Cardiac fibroblast (primary cell): Measurements from ENCODE around the gene FARS2.

Experiments
- DNase-seq, 2 donors: peaks; one replicate each; pipeline versions ENCODE4 v3.0.0 to v3.0.0-alpha.2; 2010; ENCODE audit warnings: low read depth in 2 of 2
- H3K4me3 ChIP-seq, 2 donors: replicated peaks in 1 of 2; 1 replicate in 1 of 2; 2 replicates in 1 of 2; pipeline ENCODE4 v1.5.1; 2011; ENCODE audit warnings: low read depth in 2 of 2, low read length in 2 of 2, mild to moderate bottlenecking in 2 of 2, moderate library complexity in 1 of 2
- TF ChIP-seq, protein P1 (sequence below): IDR thresholded peaks from one replicate; pipeline ENCODE4 v1.5.1; 2011; ENCODE audit warnings: low read depth, mild to moderate bottlenecking, low read length, inconsistent platforms

The FARS2 gene

DNA sequence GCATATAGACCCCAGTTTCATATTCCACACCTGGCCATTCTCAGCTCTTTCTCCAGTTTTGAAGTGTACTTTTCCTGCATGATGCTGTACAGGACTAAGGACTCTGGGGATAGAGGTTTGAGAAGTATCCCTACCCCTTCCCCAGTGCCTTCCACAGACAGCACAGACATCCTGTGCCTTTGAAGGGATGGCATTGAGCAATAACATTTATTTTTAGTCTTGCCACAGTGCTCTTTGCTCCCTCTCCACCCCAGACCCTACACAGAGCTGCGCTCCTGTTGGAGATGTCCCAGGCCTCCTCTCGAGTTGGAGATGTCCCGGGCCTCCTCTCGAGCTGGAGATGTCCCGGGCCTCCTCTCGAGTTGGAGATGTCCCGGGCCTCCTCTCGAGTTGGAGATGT, 275.8 kb downstream of the FARS2 start:
- TF ChIP-seq, protein P1, sequence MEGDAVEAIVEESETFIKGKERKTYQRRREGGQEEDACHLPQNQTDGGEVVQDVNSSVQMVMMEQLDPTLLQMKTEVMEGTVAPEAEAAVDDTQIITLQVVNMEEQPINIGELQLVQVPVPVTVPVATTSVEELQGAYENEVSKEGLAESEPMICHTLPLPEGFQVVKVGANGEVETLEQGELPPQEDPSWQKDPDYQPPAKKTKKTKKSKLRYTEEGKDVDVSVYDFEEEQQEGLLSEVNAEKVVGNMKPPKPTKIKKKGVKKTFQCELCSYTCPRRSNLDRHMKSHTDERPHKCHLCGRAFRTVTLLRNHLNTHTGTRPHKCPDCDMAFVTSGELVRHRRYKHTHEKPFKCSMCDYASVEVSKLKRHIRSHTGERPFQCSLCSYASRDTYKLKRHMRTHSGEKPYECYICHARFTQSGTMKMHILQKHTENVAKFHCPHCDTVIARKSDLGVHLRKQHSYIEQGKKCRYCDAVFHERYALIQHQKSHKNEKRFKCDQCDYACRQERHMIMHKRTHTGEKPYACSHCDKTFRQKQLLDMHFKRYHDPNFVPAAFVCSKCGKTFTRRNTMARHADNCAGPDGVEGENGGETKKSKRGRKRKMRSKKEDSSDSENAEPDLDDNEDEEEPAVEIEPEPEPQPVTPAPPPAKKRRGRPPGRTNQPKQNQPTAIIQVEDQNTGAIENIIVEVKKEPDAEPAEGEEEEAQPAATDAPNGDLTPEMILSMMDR: no peak
- no peak overlapping the region for H3K4me3 ChIP-seq
- no peak for DNase-seq

DNA sequence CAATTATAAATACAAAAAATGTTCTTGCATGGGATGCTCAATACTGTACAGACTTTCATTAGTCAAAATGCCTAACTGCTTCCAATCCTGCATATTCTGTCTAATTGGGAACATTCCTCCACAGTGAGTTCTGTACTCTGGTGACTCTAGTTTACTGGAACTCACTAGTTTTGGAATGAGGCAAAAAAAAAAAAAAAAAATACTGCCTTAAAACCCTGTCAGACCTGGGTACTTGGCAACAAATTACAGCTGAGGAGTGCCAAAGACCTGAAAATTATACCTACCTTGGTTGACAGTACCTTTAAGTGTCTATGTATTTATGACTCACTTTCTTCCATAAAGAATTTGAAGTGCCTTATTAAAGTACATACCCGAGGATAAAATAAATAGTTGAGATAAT, 276.7 kb downstream of the FARS2 start:
- DNase-seq: peak; percentile 28 to 49

DNA sequence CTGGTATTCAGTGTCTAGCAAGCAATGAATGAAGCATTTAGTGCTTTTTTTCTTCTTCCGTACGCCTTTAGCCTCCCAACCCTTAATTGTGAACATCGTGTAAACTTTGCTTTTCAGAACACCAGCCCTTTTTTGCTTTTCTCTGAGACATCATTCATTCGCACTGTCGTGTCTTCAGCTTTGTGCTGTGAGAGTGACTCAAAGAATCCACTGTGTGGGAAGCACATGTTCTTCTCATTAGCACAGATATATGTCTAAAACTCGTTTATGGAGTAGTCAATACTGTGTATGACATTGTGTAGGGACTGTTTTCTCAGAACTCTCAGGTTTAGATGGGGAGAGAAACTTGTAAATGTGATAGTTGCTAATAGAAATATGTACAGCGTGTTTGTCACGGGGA, 279.1 kb downstream of the FARS2 start:
- TF ChIP-seq, protein P1: no peak
- DNase-seq: no peak
- H3K4me3 ChIP-seq: no peak overlapping the region

More for the DNA sequence above, 276.7 kb downstream of the FARS2 start:
- TF ChIP-seq, protein P1: no peak
- H3K4me3 ChIP-seq: no peak overlapping the region

DNA sequence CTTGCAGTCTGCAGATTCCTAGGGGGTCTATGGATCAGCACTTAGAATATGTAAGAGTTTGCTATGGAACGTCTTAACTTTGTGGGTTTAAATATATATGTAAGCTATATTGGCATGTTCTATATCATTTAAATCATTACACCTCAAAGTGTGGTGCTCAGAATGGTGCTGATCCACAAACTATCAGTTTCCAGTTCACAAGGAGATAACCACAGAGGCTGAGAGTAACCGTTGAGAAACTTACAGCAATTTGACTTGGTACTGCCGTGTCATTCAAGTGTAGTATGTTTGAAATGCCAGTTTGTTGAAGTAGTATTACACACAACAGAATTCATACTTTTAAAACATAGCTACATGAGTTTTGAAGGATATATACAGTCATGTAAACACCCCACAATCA, 279.7 kb downstream of the FARS2 start:
- H3K4me3 ChIP-seq: no peak overlapping the region
- DNase-seq: no peak
- TF ChIP-seq, protein P1: no peak

DNA sequence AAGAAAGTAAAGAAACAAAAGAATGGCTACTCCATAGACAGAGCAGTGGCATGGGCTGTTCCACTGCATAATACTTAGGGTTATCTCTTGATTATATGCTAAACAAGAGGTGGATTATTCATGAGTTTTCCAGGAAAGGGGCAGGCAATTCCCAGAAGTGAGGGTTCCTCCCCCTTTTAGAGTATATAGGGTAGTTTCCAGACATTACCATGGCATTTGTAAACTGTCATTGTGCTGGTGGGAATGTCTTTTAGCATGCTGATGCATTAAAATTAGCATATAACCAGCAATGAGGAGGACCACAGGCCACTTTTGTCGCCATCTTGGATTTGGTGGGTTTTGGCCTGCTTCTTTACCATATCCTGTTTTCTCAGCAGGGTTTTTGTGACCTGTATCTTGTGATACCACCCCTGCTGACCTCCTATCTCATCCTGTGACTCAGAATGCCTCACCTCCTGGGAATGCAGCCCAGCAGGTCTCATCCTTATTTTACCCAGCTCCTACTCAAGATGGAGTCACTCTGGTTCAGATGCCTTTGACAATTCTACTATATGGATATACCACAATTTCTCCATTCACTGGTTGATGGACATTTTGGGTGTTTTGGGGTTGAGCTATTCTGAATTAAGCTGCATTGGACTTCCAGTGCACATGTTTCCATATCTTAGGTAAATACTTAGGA, 280.6 kb downstream of the FARS2 start:
- peak; percentile 30 to 55 for DNase-seq
- TF ChIP-seq, protein P1: no peak
- no peak overlapping the region for H3K4me3 ChIP-seq

DNA sequence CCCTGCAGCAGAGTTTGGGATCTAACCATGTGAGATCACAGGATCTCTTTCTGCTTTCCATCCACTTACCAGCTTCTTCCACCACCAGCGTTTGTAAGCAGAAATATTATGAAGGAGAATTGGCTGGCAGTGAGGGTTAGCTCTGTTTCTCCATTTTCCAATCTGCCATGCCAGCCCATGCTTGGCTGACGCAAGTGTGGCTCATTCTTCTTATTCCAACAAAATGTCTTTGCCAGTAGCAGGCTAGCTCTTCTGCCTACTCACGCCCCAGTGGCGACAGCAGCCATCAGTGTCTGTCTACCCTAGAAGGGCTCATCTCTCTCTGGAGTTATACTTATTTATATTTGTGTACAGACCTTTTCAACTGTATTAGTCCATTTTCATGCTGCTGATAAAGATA, 286.2 kb downstream of the FARS2 start:
- H3K4me3 ChIP-seq: no peak overlapping the region
- DNase-seq: no peak
- TF ChIP-seq, protein P1: no peak

DNA sequence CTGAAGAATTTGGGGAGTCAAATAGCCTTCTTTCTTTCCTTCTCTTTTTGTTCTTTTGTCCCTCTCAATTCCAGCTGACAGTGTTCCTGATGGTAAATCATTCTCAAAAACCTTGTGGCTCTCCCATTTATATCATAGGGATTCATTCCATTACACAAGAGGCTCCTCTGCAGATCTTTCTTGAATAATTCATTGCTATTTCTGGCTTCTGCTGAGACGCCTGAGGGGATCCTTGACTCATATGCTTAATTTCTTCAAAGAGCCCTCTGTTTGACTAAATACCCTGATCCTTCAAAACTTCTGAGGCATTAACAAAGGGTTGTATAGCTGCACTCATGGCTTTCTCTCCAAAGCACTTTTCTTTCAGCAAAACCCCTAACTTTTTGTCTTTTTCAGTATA, 289.3 kb downstream of the FARS2 start:
- TF ChIP-seq, protein P1: no peak
- H3K4me3 ChIP-seq: no peak overlapping the region

More for the DNA sequence above, 289.3 kb downstream of the FARS2 start:
- no peak for DNase-seq
